Esophagus muscularis mucosa (tissue), 4 donors: ENCODE measurements around the gene SIX5. TPM values are rescaled to one million over a fixed set of nuclear protein-coding genes. Genes with fewer than 3 reads are reported as not detected.

Experiments used
- DNase-seq: peaks from one replicate; pipeline ENCODE4 v3.0.0-alpha.2; 2017; ENCODE audit errors: extremely low spot score
- H3K27ac ChIP-seq, 4 donors: fragments of 200-600 bp; sonication (generic); replicated peaks in 1 of 4; 1 replicate in 3 of 4; 2 replicates in 1 of 4; pipeline ENCODE4 v1.5.1; 2016 to 2019; ENCODE audit warnings: mild to moderate bottlenecking in 1 of 4
- H3K27me3 ChIP-seq, 4 donors: fragments of 200-600 bp; sonication (generic); one replicate each; pipeline versions ENCODE4 v1.5.1 to v1.6.0; 2016 to 2019
- H3K36me3 ChIP-seq, 4 donors: fragments of 200-600 bp; sonication (generic); one replicate each; pipeline ENCODE4 v1.5.1; 2016 to 2019
- H3K4me1 ChIP-seq, 4 donors: fragments of 200-600 bp; sonication (generic); one replicate each; pipeline ENCODE4 v1.5.1; 2016 to 2019
- H3K4me3 ChIP-seq, 4 donors: fragments of 200-600 bp; sonication (generic); 1 replicate in 2 of 4; 2 replicates in 2 of 4; pipeline ENCODE4 v1.5.1; 2016 to 2019; ENCODE audit warnings: mild to moderate bottlenecking in 4 of 4, moderate library complexity in 1 of 4
- H3K9me3 ChIP-seq, 4 donors: fragments of 200-600 bp; sonication (generic); 1 replicate in 3 of 4; 2 replicates in 1 of 4; pipeline ENCODE4 v1.5.1; 2016 to 2019
- EP300 ChIP-seq: sonication (generic); formaldehyde crosslinking; IDR thresholded peaks from one replicate; pipeline ENCODE4 v1.6.1; 2017; ENCODE audit warnings: antibody characterized with exemption
- POLR2A ChIP-seq: fragments of 450-650 bp; IDR thresholded peaks from one replicate; pipeline ENCODE4 v1.6.1; 2017; ENCODE audit warnings: antibody characterized with exemption, moderate library complexity, mild to moderate bottlenecking, low read depth
- POLR2AphosphoS5 ChIP-seq, 2 donors: sonication (generic); formaldehyde crosslinking; IDR thresholded peaks; one replicate each; pipeline ENCODE4 v1.6.1; 2017; ENCODE audit warnings: antibody characterized with exemption in 2 of 2
- WGBS: methylation state at CpG from one replicate; pipeline ENCODE4 v1.1.5; 2018; 5-methylcytosine and 5-hydroxymethylcytosine counted together
- intact Hi-C: fragments of 100-400 bp; cut with DNase I; formaldehyde crosslinking; loops from one replicate; pipeline ENCODE4 v1.15.1; 2023
- total RNA-seq, 4 donors: library from RNA; depleted of rRNA; stranded (reverse); fragments of >200 nt; gene quantifications; one replicate each; pipeline versions ENCODE4 v1.1.0 to v1.2.1, GENCODE V29; 2016
- TF ChIP-seq, protein P1 (sequence below), 3 experiments: fragments of 200-600 bp in 2 of 3; fragments of 450-650 bp in 1 of 3; sonication (generic) in 2 of 3; IDR thresholded peaks; one replicate each; pipeline ENCODE4 v1.5.1; 2017 to 2019; ENCODE audit warnings: antibody characterized with exemption in 3 of 3, mild to moderate bottlenecking in 2 of 3, moderate library complexity in 1 of 3

The SIX5 gene
- total RNA-seq, 4 donors from 2014 or later, result 18.2 to 39.9 (median 28.8) TPM

DNA sequence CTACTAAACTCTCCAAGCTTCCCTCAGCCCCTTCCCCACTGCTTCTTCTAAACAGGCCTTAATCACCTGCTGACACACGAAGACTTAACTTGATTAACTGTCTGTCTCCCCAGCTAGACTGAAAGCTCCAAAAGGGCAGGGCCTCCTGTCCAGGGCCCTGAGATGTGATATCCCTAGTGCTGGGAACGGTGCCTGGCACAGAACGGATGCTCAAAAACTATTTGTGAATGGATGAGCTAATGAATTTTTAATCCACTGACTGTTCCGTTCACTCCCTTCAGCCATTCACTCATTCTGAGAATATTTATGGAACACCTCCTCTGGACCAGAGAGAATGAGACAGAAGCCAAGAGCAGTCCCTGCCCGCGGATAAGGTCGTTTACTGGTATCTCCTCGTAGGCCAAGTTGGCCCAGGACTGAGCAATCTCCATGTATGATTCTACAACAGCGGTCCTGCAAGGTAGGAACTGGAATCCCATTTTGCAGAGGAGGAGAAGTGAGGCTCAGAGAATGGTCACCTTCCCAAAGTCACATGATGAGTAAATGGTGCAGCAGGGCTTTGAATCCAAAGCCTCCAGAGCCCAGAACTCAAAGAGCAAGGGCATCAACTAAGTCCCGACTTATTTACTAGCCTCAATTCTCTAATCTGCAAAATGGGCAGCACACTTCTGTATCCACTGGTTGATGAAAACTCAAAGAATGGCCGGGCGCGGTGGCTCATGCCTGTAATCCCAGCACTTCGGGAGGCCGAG is 20.2 kb upstream of the SIX5 start:
- Histone ChIP-seq H3K27me3 (no peaks in the 10 kb centered on the region), H3K27ac (no peak overlapping the region), H3K36me3 (peaks cover 20 to 63% (median 57%) of the 10 kb centered on the region in 4 donors), H3K9me3 (no peaks in the 10 kb centered on the region), H3K4me1 (peaks cover 44 to 63% (median 49%) of the 10 kb centered on the region in 4 donors), H3K4me3 (no peak overlapping the region)
- 86% methylated on average over 15 of the region's 15 CpGs for whole genome bisulfite sequencing
- intact Hi-C loops, result no loop called here
- TF ChIP-seq POLR2A, result no peak
- no peak for TF ChIP-seq POLR2AphosphoS5 (IDR thresholded peaks at IDR 0.05)
- no peak for DNase-seq

DNA sequence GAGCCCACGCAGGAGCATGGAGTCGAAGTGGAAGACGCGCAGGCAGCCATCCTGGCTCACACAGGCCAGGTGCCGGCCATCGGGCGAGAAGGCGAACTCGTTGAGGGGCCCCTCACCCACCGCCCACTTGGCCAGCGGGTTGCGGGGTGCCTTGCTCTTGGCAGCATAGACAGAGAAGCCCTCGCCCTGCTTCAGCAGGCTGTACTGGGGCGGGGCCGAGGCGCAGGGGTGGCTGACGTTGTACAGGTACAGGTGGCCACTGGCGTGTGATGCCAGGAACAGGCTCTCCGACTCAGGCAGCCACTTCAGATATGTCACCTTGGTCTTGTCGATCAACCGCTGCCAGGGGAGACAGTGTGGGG is 17.5 kb upstream of the SIX5 start:
- Histone ChIP-seq H3K4me3 (no peak overlapping the region), H3K4me1 (peaks cover 52 to 72% (median 58%) of the 10 kb centered on the region in 4 donors), H3K9me3 (no peaks in the 10 kb centered on the region), H3K27ac (peak overlapping the region; percentile 94 to 97 (median 95)), H3K36me3 (peaks cover 20 to 63% (median 57%) of the 10 kb centered on the region in 4 donors), H3K27me3 (no peaks in the 10 kb centered on the region)
- no peak for DNase-seq
- 94% methylated on average over 14 of the region's 21 CpGs for WGBS
- intact Hi-C loops, result no loop called here
- TF ChIP-seq EP300 (no peak), POLR2A (no peak), POLR2AphosphoS5 (IDR thresholded peaks at IDR 0.05) (no peak)
- TF ChIP-seq, protein P1, sequence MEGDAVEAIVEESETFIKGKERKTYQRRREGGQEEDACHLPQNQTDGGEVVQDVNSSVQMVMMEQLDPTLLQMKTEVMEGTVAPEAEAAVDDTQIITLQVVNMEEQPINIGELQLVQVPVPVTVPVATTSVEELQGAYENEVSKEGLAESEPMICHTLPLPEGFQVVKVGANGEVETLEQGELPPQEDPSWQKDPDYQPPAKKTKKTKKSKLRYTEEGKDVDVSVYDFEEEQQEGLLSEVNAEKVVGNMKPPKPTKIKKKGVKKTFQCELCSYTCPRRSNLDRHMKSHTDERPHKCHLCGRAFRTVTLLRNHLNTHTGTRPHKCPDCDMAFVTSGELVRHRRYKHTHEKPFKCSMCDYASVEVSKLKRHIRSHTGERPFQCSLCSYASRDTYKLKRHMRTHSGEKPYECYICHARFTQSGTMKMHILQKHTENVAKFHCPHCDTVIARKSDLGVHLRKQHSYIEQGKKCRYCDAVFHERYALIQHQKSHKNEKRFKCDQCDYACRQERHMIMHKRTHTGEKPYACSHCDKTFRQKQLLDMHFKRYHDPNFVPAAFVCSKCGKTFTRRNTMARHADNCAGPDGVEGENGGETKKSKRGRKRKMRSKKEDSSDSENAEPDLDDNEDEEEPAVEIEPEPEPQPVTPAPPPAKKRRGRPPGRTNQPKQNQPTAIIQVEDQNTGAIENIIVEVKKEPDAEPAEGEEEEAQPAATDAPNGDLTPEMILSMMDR (IDR thresholded peaks at IDR 0.05), result no peak

DNA sequence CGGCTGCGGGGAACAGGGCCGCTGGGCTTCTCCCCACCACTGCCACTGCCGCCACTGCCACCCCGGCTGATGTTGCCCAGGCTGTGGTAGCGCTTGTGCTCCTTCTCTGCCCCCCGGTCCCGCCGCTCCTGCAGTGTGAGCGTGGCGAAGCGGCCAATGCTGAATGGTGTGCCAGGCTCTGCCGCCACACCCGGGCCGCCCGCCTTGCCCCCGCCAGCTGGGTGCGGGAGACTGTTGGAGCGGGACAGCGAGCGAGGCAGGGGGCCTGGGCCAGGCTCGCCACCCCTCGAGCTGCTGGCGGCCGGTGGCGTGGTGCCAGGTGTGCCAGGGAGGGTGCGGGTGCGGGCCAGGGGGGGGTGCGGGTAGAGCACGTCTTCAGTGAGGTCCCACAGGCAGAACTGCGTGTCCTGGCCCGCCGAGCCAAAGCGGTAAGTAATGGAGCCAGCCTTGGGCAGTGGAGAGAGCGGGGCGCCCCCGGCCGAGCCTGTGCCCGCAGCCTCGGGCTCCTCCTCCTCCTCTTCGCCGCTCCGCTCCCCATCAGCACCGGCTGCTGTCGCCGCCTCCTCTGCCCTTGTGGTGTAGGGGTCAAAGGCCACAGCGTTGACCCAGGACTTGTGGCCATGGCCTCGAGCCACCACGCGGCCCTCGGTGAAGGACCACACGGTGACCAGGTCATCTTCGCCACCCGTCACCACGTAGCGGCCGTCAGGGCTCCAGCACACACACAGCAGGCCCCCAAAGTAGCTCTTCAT is 16.9 kb upstream of the SIX5 start:
- peak overlapping the region; percentile 94 to 97 (median 95) for H3K27ac ChIP-seq
- intact Hi-C loops, result no loop called here
- peaks cover 20 to 62% (median 56%) of the 10 kb centered on the region in 4 donors for H3K36me3 ChIP-seq
- no peaks in the 10 kb centered on the region for H3K9me3 ChIP-seq
- no peak overlapping the region for H3K4me3 ChIP-seq
- 88% methylated on average over 28 of the region's 57 CpGs for WGBS
- TF ChIP-seq, protein P1 (IDR thresholded peaks at IDR 0.05), result no peak
- no peak for TF ChIP-seq EP300
- H3K27me3 ChIP-seq, result no peaks in the 10 kb centered on the region
- no peak for DNase-seq
- peaks cover 52 to 72% (median 58%) of the 10 kb centered on the region in 4 donors for H3K4me1 ChIP-seq

DNA sequence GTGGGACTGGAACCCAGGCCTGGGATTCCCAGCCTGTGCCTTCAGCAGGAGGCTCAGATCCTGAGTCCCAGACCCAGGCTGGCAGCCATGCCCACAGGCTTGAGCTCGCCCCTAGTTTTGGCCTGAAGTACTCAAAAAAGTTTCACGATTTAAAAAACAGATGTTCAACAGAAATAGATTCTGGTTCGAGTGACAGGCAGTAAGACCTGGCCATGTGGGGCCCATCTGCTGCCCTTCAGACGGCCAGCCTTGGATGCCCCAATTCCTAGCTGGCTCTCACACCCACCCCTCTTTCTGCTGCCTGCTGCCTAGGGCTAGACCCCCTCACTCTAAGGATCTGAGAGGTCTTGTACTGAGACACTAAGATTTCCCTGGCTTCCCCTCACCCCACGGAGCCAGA is 16.0 kb upstream of the SIX5 start:
- H3K4me1 ChIP-seq, result peaks cover 58 to 72% (median 63%) of the 10 kb centered on the region in 4 donors
- no peaks in the 10 kb centered on the region for H3K9me3 ChIP-seq
- H3K36me3 ChIP-seq, result peaks cover 20 to 54% (median 48%) of the 10 kb centered on the region in 4 donors
- H3K27ac ChIP-seq, result peak overlapping the region; percentile 94 to 97 (median 95)
- DNase-seq, result no peak
- no peak for TF ChIP-seq POLR2A
- no peak for TF ChIP-seq POLR2AphosphoS5 (IDR thresholded peaks at IDR 0.05)
- TF ChIP-seq EP300, result no peak
- TF ChIP-seq, protein P1 (IDR thresholded peaks at IDR 0.05), result no peak
- H3K27me3 ChIP-seq, result no peaks in the 10 kb centered on the region
- WGBS, result 78% methylated on average over 4 of the region's 5 CpGs
- intact Hi-C loops, result no loop called here
- no peak overlapping the region for H3K4me3 ChIP-seq

DNA sequence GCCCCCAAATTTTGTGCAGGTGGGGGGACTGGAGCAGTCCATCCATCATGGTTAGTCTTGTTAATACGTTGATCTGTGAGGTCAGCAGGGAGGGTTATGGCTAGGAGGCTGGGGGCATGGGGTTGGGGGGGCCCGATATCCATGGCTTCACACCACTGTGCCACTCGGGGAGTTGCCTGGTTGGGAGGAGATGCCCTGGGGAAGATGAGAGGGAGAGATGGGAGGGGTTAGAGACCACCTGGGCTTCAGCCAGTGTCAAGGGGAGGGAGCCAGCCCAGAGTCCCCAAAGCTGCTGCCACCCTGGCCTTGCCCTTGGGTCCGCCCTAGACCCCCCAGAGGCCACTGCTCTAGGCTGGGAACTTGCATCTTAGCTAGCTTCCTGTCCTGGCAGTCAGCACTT is 15.0 kb upstream of the SIX5 start:
- H3K27ac ChIP-seq, result peak overlapping the region; percentile 94 to 97 (median 95)
- H3K4me3 ChIP-seq, result peak overlapping the region in 2 of 4 donors; percentile 74 to 82
- intact Hi-C loops, result no loop called here
- peaks cover 17 to 46% (median 40%) of the 10 kb centered on the region in 4 donors for H3K36me3 ChIP-seq
- no peaks in the 10 kb centered on the region for H3K9me3 ChIP-seq
- H3K4me1 ChIP-seq, result peaks cover 66 to 79% (median 73%) of the 10 kb centered on the region in 4 donors
- DNase-seq, result no peak
- 83% methylated on average over 1 of the region's 4 CpGs for WGBS
- TF ChIP-seq POLR2AphosphoS5 (IDR thresholded peaks at IDR 0.05) (no peak), EP300 (no peak), POLR2A (no peak)
- TF ChIP-seq, protein P1 (IDR thresholded peaks at IDR 0.05), result no peak
- H3K27me3 ChIP-seq, result no peaks in the 10 kb centered on the region
